H9 (cell line): ENCODE measurements around the gene SLC2A4. TPM values are rescaled to one million over a fixed set of nuclear protein-coding genes. Genes with fewer than 3 reads are reported as not detected.

Experiments
- DNase-seq: peaks from one replicate; pipeline ENCODE4 v3.0.0-alpha.2; 2017
- H2AFZ ChIP-seq: one replicate; pipeline ENCODE4 v1.6.1; 2013; ENCODE audit warnings: mild to moderate bottlenecking, low read length, control low read depth, moderate library complexity
- H2AK5ac ChIP-seq: 2 replicates; pipeline ENCODE4 v1.6.1; 2013; ENCODE audit warnings: low read length, control low read depth, mixed read lengths; ENCODE audit not compliant: insufficient read length
- H2BK120ac ChIP-seq: one replicate; pipeline ENCODE4 v1.6.1; 2013; ENCODE audit warnings: low read depth, mild to moderate bottlenecking, low read length, control low read depth, inconsistent platforms; ENCODE audit not compliant: poor library complexity, severe bottlenecking
- H2BK12ac ChIP-seq: 2 replicates; pipeline ENCODE4 v1.6.1; 2013; ENCODE audit warnings: low read length, control low read depth, mixed read lengths, low read depth; ENCODE audit not compliant: insufficient read length
- H2BK15ac ChIP-seq: 2 replicates; pipeline ENCODE4 v1.6.1; 2013; ENCODE audit warnings: low read depth, low read length, control low read depth
- H2BK20ac ChIP-seq: one replicate; pipeline ENCODE4 v1.6.1; 2013; ENCODE audit warnings: low read depth, mild to moderate bottlenecking, low read length, control low read depth, inconsistent platforms; ENCODE audit not compliant: poor library complexity, severe bottlenecking
- H2BK5ac ChIP-seq: 2 replicates; pipeline ENCODE4 v1.6.1; 2013; ENCODE audit warnings: low read length, control low read depth, mixed read lengths; ENCODE audit not compliant: insufficient read length
- H3K14ac ChIP-seq: 2 replicates; pipeline ENCODE4 v1.6.1; 2013; ENCODE audit warnings: low read length, control low read depth; ENCODE audit not compliant: insufficient read depth
- H3K18ac ChIP-seq: 2 replicates; pipeline ENCODE4 v1.6.1; 2013; ENCODE audit warnings: low read depth, mild to moderate bottlenecking, mixed read lengths, low read length, control low read depth; ENCODE audit not compliant: insufficient read length
- H3K23ac ChIP-seq: 2 replicates; pipeline ENCODE4 v1.6.1; 2013; ENCODE audit warnings: low read length, control low read depth, mixed read lengths, low read depth; ENCODE audit not compliant: insufficient read length
- H3K23me2 ChIP-seq: 2 replicates; pipeline ENCODE4 v1.6.1; 2013; ENCODE audit warnings: low read depth, mild to moderate bottlenecking, mixed read lengths, low read length, control low read depth; ENCODE audit not compliant: insufficient read length, poor library complexity, severe bottlenecking
- H3K27ac ChIP-seq: 2 replicates; pipeline ENCODE4 v1.5.1; 2013; ENCODE audit warnings: low read length, control low read depth, mixed read lengths, low read depth; ENCODE audit not compliant: insufficient read length
- H3K27me3 ChIP-seq: 2 replicates; pipeline ENCODE4 v1.6.1; 2013; ENCODE audit warnings: low read length, control low read depth, inconsistent platforms; ENCODE audit not compliant: insufficient read depth
- H3K4ac ChIP-seq: 2 replicates; pipeline ENCODE4 v1.6.1; 2013; ENCODE audit warnings: low read depth, mild to moderate bottlenecking, control low read depth, inconsistent platforms, low read length, moderate library complexity
- H3K4me1 ChIP-seq: 2 replicates; pipeline ENCODE4 v1.6.1; 2013; ENCODE audit warnings: low read length, control low read depth, inconsistent platforms; ENCODE audit not compliant: insufficient read depth
- H3K4me2 ChIP-seq: 2 replicates; pipeline ENCODE4 v1.6.1; 2013; ENCODE audit warnings: low read length, control low read depth, mixed read lengths; ENCODE audit not compliant: insufficient read length, insufficient read depth
- H3K56ac ChIP-seq: 2 replicates; pipeline ENCODE4 v1.6.1; 2013; ENCODE audit warnings: low read depth, mild to moderate bottlenecking, mixed read lengths, low read length, control low read depth; ENCODE audit not compliant: insufficient read length
- H3K79me1 ChIP-seq: 2 replicates; pipeline ENCODE4 v1.6.1; 2013; ENCODE audit warnings: low read depth, mild to moderate bottlenecking, moderate library complexity, low read length, control low read depth, inconsistent platforms; ENCODE audit not compliant: insufficient read depth, poor library complexity, severe bottlenecking
- H3K79me2 ChIP-seq: 2 replicates; pipeline ENCODE4 v1.6.1; 2013; ENCODE audit warnings: low read length, control low read depth, inconsistent platforms; ENCODE audit not compliant: insufficient read depth
- H3K9ac ChIP-seq: 2 replicates; pipeline ENCODE4 v1.6.1; 2013; ENCODE audit warnings: low read length, control low read depth, mixed read lengths; ENCODE audit not compliant: insufficient read length; ENCODE audit errors: extremely low read depth
- H3K9me3 ChIP-seq: one replicate; pipeline ENCODE4 v1.6.1; 2013; ENCODE audit warnings: low read depth, low read length, inconsistent platforms; ENCODE audit not compliant: control insufficient read depth
- H3T11ph ChIP-seq: one replicate; pipeline ENCODE4 v1.6.1; 2013; ENCODE audit warnings: mild to moderate bottlenecking, low read length, control low read depth, inconsistent platforms
- H4K20me1 ChIP-seq: one replicate; pipeline ENCODE4 v1.6.1; 2013; ENCODE audit not compliant: control insufficient read depth, insufficient read length, insufficient read depth
- H4K5ac ChIP-seq: 2 replicates; pipeline ENCODE4 v1.6.1; 2013; ENCODE audit warnings: low read depth, mild to moderate bottlenecking, mixed read lengths, low read length, control low read depth; ENCODE audit not compliant: insufficient read length
- H4K8ac ChIP-seq: replicated peaks from 2 replicates; pipeline ENCODE4 v1.6.1; 2013; ENCODE audit warnings: low read length, control low read depth, mixed read lengths, low read depth; ENCODE audit not compliant: insufficient read length
- H4K91ac ChIP-seq: 2 replicates; pipeline ENCODE4 v1.6.1; 2013; ENCODE audit warnings: low read depth, mild to moderate bottlenecking, moderate library complexity, mixed read lengths, low read length, control low read depth; ENCODE audit not compliant: insufficient read length
- H3K27ac Mint-ChIP-seq, 3 experiments: 2 replicates in 2 of 3; 3 replicates in 1 of 3; pipeline ENCODE4 v1.8.0; 2020 to 2021; ENCODE audit warnings: mixed read lengths in 3 of 3, mild to moderate bottlenecking in 1 of 3, moderate library complexity in 1 of 3
- H3K27me3 Mint-ChIP-seq: 2 replicates; pipeline ENCODE4 v1.8.0; 2021; ENCODE audit warnings: low read depth, mild to moderate bottlenecking, moderate library complexity, mixed read lengths
- H3K36me3 Mint-ChIP-seq, 3 experiments: 2 replicates in 2 of 3; 3 replicates in 1 of 3; pipeline ENCODE4 v1.8.0; 2020 to 2021; ENCODE audit warnings: low read depth in 3 of 3, mixed read lengths in 3 of 3; ENCODE audit not compliant: insufficient read depth in 1 of 3
- H3K4me1 Mint-ChIP-seq, 2 experiments: 2 replicates each; pipeline ENCODE4 v1.8.0; 2020; ENCODE audit warnings: mixed read lengths in 2 of 2
- H3K4me3 Mint-ChIP-seq, 2 experiments: 2 replicates in 1 of 2; 3 replicates in 1 of 2; pipeline ENCODE4 v1.8.0; 2020 to 2021; ENCODE audit warnings: mild to moderate bottlenecking in 2 of 2, mixed read lengths in 2 of 2, moderate library complexity in 1 of 2
- H3K9me3 Mint-ChIP-seq, 2 experiments: 2 replicates in 1 of 2; 3 replicates in 1 of 2; pipeline ENCODE4 v1.8.0; 2020; ENCODE audit warnings: mild to moderate bottlenecking in 2 of 2, mixed read lengths in 2 of 2, moderate library complexity in 1 of 2
- CTCF ChIP-seq: fragments of 200-600 bp; sonication (generic); conservative IDR thresholded peaks from 3 replicates; pipeline ENCODE4 v1.8.0; 2021; ENCODE audit warnings: antibody characterized with exemption, mild to moderate bottlenecking
- WGBS: extraction: QIAGEN DNeasy Blood & Tissue Kit; methylation state at CpG from one replicate; pipeline ENCODE4 v1.1.7; 2013; ENCODE audit warnings: missing lambda C conversion rate, low lambda C conversion rate, mixed read lengths; ENCODE audit not compliant: insufficient read length; ENCODE audit errors: extremely low coverage; 5-methylcytosine and 5-hydroxymethylcytosine counted together
- total RNA-seq: library from RNA; stranded (reverse); gene quantifications from 2 replicates; pipeline ENCODE4 v1.2.1, GENCODE V29; 2021

Gene SLC2A4
- total RNA-seq, 1 experiment from 2014 or later = 4.4 TPM

- peaks cover 31 to 54% (median 53%) of the 10 kb centered on the region in 3 experiments; a peak in 6 of 7 replicates for H3K36me3 Mint-ChIP-seq
- Histone ChIP-seq H3K14ac (no peak overlapping the region), H4K91ac (no peak overlapping the region), H2AK5ac (no peak overlapping the region), H3K4ac (no peak overlapping the region), H2BK5ac (no peak overlapping the region), H3K27me3 (no peaks in the 10 kb centered on the region), H4K5ac (no peak overlapping the region), H3T11ph (no peak overlapping the region), H4K20me1 (no peaks in the 10 kb centered on the region), H3K9ac (no peak overlapping the region), H3K23ac (no peak overlapping the region), H3K18ac (no peak overlapping the region), H2BK20ac (no peak overlapping the region), H3K9me3 (no peaks in the 10 kb centered on the region), H3K23me2 (peaks cover 14% of the 10 kb centered on the region), H3K4me1 (no peaks in the 10 kb centered on the region), H4K8ac (no peak overlapping the region), H2BK120ac (no peak overlapping the region), H3K4me2 (no peak overlapping the region), H3K27ac (no peak overlapping the region), H2BK15ac (no peak overlapping the region), H2AFZ (no peak overlapping the region), H3K79me1 (no peaks in the 10 kb centered on the region), H3K56ac (no peak overlapping the region), H3K79me2 (peaks cover 2% of the 10 kb centered on the region; the same call in 1 of the 2 replicates), H2BK12ac (no peak overlapping the region)
- no peak overlapping the region for H3K27ac Mint-ChIP-seq
- no CpG with 5 or more reads among the region's 11 CpGs for WGBS
- H3K27me3 Mint-ChIP-seq = no peaks in the 10 kb centered on the region
- TF ChIP-seq CTCF = no peak
- peaks cover 14 to 15% of the 10 kb centered on the region in 2 experiments for H3K4me1 Mint-ChIP-seq
- H3K9me3 Mint-ChIP-seq = no peaks in the 10 kb centered on the region
- DNase-seq = no peak
- H3K4me3 Mint-ChIP-seq = no peak overlapping the region; a peak in 1 of 5 replicates
These were observed 44.7 kb downstream of the SLC2A4 start for GRCh38 chr17:7326186-7326585.
